Superior temporal gyrus (tissue), 1 donor: ENCODE measurements around the gene POLD4.
"Not testable (repeated sequence)": the region's sequence is repeated elsewhere in the genome, so short reads cannot be mapped to it uniquely, and the experiment has no call there.

Source experiments
- DNase-seq: peaks from one replicate; pipeline ENCODE4 v3.0.0-alpha.2; 2016; ENCODE audit errors: extremely low spot score

The POLD4 gene

DNA sequence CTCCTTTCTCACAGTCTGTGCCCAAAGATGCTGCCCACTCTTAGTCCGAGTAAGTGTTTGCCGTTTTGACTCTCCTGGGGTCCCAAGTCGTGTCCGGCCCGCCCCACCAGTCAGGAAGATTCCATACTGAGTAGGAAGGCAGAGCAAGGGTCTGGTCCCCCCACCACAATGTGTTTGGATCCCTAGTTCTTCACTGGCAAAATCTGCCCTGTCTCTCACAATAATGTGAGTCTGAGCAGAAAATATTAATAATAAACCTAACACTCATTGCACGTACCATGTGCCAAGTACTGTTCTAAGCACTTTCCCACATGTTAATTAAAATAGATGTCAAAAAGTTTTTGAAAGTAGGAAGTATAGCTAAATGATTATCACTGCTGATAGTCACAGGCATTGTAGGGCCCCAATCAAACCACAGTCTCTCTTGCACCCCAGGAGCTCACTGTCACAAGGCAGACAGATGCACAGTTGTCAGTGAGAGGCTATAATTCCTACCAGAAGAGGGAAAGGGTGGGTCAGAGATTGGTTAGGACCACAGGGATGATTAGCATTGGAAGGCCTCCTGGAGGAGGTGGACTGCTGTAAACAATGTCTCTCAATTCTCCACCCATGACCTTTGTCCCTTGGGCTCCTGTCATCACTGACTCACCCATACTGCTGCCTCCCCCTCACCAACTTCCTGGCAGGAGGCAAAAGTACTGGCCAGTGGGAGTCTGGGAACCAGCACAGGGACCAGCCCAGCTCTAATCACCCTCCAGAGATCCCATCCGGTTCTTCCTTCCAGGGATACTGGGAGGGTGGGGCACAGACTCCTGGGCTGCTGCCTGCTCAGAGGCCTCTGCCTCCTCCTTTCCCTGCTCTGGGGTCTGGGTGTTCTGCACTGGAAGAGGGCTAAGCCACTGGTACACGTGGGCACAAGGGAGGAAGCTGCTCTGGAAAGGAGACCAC, 1.0 kb upstream of the POLD4 start:
- no peak for DNase-seq

DNA sequence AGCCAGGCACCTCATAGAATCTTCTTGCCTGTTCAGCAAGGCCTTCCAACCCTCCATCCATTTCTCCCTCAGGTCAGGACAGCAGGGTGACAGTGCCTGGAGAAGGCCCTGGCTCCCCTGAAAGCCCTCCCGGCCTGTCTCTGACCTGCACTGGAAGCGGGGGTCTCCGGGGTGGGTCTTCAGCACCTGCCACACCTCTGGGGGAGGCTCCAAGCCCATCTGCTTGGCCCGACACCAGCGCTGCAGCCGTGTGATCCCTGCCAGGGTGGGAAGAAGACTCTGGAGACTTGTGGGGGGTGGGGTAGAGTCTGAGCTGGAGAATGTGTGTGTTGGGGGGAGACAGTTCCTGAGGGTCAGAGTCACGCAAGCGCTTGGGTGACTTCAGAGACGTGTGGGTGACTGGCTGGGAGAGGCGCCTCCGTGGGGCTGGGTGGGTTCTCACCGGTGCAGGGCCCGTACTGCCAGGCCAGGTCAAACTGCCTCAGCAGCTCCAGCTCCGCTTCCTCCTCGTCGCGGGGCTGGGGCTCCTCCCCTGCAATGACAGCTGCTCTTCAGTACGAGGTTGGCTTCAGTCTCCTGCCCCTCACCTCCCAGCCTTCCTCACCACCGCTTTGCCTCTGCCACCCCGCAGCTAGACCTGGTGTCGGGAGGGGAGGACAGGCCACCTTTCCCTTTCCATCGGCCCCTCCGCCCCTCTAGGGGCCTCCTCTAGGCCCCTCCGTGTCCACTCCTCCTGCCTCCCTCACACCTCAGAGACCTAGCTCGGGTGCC, 615 bp downstream of the POLD4 start:
- no peak for DNase-seq

DNA sequence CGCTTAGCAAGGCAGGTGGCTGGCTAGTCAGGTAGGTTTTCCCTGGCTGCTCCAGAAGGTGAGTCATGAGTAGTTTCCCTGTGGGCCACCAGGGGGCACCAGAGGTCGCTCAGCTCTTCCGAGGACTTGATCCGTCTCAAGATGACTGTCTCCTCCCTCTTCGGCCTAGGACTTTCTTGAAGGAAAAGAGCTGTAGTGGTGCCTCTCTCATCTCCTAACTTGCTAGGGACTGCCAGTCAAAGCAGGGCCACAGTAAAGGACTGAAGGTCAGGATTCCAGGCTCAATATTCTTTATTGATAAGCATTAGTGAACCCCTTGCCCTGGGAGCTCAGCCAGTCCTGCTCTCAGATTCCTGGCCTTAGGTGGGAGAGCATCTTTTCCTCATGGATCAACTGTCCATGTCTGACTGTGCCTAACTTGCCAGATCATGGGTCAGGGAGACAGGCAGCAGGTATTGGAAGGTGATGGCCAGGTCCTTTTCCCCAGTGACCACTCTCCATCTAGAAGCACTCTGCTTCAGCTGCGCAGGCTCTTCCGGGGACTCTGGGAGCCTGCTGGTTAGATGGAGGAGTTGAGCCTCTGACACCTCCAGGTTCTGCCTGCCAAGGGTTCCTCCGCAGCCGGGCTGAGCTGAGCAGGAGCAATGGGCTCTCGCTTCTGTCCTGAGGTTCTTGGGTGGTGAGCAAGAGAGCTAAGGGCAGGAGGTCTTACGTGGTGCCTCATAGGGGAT, 1.9 kb downstream of the POLD4 start:
- peak; percentile 85 for DNase-seq

DNA sequence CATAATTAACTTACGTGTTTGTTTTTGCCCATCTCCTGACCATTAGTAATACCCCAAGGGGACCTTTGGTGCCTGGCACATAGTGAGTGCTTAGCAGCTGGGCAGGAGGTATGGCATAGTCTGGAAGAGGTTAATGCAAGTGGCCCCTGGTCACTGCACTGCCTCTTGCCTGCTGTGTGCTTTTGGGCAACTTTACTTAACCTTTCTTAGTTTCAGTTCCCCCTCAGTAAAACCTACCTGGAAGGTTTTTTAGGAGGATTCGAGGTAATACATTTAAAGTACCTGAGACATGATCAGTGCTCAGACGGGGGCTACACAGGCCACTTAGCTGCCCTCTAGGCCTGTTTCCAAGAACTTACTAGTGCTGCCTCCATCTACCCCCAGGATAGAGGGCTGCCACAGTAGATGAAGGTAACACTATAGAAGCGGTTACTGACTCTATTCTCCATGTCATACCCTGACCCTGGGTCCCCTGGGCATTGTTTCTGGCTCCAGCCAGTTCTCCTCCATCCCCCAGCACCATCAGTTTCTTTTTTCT, 3.3 kb downstream of the POLD4 start:
- DNase-seq, result no peak

DNA sequence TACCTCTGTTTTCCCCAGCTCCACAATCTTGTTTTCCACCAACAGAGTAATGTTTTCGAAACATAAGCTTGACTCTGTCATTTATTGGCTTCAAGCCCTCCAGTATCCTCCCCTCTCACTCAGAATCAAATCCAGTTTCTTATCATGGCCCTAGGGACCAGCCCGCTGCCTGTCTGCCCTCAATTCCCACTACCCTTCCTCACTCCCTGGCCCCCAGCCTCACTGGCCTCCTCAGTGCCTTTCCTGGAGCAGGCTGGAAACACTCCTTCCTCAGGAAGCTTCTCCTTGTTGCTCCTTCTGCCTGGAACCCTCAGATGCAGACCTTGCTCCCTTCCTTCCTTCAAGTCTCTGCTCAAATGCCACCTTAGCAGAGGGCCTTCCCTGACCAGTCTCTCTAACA, 3.9 kb downstream of the POLD4 start:
- no peak for DNase-seq

DNA sequence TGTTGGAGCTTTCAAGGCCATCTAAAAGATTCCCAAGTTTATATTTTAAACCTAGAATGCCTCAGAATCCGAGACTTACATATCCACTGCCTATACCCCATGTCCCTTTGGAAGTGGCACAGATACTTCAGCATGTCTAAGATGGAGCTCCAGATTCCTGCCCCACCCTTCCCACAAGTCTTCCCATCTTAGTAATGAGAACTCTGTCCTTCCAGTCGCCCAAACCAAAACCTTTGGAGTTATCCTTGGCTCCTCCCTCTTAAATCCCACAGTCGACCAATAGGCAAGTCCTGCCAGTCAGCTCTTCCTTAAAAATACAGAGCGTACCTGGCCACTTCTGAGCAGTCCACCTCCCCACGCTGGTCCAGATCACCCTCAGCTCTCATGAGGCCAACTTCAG, 4.3 kb downstream of the POLD4 start:
- DNase-seq, result no peak

DNA sequence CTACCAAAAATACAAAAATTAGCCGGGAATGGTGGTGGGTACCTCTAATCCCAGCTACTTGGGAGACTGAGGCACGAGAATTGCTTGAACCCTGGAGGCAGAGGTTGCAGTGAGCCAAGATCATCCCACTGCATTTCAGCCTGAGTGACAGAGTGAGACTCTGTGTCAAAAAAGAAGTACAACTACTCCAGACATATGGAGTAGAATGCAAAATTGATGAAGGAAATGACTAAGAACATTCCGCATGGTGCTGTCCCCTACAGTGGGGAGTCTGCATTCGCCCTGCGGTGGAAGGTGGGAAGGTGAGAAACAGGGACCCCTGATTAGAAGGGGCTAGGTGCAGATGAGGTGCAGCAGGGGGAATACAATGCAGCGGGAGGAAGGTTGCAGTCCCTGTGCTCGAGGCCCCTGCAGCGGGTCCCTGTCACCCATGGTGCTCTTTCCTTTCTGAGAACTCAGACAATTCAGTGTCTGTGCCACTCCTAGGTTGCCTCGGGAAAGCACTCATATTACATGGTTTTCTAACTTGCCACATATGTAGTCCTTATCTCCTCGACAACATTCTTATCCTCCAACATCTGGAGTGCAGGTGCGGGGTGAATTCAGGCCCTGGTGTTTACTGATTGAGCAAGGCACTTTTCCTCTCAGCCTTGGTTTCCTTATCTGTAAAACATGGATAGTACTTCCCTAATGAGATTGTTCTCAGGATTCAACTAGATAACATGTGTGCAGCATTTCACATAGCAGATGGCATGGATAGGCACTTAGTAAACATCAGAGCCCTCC, 5.2 kb downstream of the POLD4 start:
- no peak for DNase-seq

DNA sequence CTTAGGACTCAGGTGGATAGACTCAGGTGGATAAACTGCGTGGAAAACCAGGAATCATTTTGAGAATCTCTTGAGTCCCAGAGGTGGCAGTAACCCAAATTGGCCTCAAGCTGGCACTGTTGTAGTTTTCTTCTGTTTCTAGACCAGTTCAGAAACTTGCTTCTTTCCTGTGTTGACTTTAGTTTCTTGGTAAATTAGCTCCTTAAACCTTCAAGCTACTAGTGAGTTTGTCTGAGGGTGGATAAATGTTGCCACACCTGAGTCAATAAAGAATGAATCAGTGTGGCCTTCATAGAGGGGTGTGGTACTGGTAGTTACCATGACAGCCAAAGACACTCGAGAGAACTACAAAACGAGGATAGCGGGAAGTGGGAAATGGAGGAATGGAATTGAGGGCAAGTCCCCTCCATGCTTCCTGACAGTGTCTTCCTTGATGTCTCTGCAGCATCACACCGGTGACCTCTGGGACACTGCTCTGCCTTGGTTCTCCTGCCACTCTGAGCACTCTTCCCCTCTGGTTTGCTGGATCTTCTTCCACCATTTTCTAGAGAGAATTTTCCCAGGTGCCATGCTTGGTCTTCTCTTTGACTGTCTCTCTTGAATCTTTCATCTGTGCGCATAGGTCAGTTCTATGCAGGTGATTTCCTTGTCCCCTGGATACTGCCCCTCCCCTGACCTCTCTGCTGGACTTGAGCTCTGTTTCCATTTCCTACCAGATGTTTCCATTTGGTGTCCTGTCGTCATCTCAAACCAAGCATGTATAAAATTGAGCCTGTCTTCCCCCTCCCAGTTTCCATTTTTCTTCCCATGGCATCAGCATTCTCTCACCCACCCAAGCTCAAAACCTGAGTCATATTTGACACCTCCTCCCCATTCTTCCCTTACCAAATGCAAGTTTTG, 7.2 kb downstream of the POLD4 start:
- DNase-seq, result peak; percentile 49

DNA sequence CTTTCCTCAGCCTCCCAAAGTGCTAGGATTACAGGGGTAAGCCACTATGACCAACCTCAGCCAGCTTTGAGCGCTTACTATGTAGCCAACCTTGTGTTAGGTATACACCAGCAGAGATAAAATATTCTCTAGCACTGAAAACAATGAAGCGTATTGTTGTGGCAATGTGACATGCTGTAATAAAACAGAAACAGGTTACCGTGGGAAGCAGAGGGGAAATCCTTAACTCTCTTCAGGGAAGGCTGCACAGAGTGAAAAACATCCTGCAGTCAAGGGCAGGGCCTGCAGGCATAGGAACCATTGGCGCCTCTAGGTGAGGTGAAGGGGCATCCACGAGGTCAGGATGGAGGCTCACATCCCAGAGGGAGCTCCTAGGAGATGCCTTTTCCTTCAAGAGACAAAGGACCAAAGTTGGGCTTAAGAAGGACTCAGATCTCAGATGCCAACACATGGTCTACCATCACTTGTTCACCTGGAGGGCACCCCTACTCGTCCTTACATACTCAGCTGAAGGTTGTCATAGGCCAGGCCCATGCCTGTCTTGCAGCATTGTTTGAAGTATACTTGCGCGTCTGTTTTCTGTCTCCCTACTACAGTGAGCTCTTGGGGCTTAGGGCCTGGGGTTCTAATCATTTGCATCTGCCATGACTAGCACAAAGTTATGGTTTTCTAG, 8.0 kb downstream of the POLD4 start:
- DNase-seq, result no peak

DNA sequence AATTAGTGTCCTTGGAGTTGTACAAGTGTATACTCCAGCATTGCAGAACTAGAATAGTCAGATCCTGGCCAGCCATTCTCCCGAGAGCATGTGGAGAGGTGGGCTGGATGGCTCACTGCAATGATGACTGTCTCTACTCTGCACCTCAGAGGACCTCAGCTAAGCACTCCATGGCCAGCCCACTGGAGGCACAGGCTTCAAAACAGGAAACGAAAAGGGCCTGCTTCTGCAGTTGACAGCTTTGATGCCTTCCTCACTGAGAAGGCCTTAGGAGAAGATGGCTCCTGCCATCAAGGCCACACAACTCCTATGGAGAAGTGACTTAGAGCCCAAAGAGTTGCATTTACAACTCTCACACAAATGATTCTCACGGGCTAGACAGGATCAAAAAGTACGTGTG, 9.1 kb downstream of the POLD4 start:
- no peak for DNase-seq

DNA sequence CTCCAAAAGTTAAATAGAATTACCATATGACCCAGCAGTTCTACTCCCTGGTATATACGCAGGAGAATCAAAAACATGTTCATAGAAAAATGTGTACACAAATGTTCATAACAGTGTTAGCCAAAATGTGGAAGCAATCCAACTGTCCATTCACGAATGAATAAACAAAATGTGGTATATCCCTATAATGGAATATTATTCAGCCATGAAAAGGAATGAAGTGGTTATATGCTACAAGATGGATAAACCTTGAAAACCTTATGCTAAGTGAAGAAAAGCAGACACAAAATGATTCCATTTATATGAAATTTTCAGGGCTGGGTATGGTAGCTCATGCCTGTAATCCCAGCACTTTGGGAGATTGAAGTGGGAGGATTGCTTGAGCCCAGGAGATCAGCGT, 16.1 kb downstream of the POLD4 start:
- no peak for DNase-seq

DNA sequence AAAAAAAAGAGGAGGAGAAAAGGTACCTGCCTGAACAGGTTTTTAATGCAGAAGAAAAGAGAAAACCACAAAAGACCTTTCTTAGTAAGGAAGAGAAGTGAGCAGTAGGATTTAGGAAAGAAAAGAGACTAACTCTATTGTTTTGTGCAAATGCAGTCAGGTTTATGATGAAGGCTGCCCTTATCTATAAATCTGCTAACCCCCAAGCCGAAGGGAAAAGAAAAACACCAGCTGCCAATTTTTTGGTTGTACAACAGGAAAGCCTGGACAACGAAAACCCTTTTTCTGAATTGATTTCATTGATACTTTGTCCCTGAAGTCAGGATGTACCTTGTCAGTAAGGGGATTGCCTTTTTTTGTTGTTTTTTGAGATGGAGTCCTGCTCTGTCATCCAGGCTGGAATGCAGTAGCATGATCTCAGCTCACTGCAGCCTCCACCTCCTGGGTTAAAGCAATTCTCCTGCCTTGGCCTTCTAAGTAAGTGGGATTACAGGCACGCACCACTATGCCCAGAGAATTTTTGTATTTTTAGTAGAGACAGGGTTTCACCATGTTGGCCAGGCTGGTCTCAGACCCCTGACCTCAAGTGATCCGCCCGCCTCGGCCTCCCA, 21.2 kb downstream of the POLD4 start:
- no peak for DNase-seq

DNA sequence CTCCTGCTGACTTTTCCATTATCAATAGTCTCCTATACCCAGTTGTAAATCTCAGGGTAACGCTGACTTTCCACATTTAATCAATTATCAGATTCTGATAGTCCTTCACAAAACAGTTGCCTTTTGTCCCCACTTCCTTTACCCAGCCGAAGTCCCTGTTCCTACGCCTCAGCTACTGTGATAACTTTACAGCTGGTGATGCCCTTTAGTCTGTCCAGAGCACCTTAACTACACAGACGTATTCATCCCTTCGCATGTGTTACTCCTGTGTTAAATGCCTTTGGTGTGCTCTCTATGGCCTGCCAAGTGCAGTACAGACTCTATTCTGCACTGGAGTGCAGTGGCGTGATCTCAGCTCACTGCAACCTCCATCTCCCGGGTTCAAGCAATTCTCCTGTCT, 29.8 kb downstream of the POLD4 start:
- no peak for DNase-seq

DNA sequence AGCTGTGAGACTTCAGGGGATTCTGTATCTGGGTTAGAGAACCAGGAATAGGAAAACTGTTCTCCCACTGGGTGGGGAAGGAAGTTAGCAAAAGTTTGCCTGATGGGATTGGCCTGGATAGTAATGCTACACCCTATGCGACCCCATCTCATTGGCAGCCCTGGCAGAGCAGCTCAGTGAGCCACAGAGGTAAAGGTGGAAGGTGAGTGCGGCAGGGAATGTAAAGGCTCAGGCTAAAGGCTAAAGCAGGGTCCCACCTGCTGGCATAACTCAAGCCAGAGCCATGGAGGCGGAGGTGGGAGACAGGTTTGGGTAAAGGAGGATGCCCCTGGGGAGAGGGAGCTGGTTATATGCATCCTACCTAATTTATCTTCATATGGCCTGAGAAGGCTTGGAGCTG, 31.3 kb downstream of the POLD4 start:
- DNase-seq, result no peak

DNA sequence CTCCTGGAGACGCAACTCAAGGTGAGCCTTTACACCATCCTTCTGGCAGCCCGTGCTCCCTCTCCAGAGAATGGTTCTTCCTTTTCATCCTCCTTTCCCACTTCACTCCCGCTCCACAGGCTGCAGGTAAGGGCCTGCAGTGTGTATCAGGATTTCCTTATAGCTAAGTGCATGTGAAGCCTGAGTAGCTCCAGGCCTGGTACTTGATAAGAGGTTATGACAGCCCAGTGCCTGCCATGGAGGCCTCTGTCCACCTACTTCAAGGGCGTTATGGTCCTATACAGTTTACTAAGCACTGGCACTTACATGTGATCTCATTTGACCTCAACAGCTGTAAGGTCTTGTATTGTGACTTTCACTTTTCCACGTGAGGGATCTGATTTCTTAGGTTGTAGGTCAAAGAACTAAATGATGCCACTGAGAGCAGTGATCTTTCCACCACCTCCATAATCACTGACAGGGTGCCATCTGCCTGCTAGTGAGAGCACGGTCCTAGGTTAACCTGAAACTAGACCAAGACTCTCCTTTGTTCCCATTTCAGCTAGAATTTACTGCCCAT, 32.0 kb downstream of the POLD4 start:
- DNase-seq, result no peak

DNA sequence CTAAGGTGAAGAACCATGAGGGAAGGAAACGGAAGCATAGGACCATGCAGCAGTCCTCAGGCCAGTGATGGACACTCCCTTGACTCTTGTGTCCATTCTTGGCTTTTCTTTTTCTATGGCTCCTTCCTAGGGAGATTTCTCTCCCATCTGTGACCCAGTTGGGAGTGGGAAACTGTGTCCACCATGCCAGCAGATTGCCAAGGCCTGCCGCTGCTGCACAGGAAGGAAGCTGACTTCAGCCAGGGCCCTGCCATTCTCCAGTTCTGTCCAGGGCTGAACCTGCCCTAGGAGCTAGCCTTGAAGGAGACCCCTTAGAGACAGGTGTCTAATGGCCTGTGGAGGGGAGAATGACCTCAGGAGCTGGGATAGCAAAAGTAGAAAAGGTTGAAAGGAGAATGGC, 32.7 kb downstream of the POLD4 start:
- DNase-seq, result no peak

DNA sequence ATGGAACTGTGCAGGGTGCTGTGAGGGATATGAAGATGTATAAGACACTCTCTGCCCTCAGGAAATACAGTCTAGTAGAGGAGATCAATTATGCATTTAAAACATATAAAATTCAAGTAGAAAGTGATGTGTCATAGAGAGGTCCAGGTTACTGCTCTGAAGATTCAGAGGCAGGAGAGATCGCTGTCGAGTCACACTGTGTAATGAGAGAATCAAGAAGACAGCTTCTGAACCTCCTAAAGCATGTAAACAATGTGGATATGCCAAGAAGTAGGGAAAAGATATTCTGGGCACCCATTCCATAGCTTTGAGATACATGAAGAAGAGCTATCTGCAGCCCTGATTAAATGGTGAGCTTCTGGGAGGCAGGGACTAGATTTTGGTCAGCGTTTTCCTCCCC, 33.3 kb downstream of the POLD4 start:
- no peak for DNase-seq

DNA sequence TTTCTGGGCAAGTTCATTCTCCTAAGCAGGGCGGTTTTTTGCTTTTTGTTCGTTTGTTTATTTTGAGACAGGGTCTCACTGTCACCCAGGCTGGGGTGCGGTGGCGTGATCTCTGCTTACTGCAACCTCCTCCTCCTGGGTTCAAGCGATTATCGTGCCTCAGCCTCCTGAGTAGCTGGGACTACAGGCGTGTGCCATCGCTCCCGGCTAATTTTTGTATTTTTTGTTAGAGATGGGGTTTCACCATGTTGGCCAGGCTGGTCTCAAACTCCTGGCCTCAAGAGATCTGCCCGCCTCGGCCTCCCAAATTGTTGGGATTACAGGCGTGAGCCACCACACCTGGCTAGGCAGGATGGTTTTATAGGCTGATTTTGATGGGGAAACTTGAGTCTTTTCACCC, 34.5 kb downstream of the POLD4 start:
- DNase-seq, result not testable (repeated sequence)
